Activated CD8-positive, alpha-beta memory T cell treated with anti-CD3 and anti-CD28 coated beads, Interleukin-2, amount 50 U/mL, for 4 hours (primary cell): ENCODE data around the gene SLFN12.
A peak's percentile ranks its signal among the peaks of the same experiment; 100 is the strongest.
"Not testable (repeated sequence)": the region's sequence is repeated elsewhere in the genome, so short reads cannot be mapped to it uniquely, and the experiment has no call there.

Experiments
- DNase-seq: peaks from one replicate; pipeline ENCODE4 v3.0.0-alpha.2; 2020

The SLFN12 gene

GRCh38 chr17:35432176-35433074, at the start of gene SLFN12:
TSS of gene SLFN12 (minus strand) at chr17:35432500. CDS start at chr17:35423028, 9,472 bp downstream.
- peak; percentile 44 for DNase-seq

DNA sequence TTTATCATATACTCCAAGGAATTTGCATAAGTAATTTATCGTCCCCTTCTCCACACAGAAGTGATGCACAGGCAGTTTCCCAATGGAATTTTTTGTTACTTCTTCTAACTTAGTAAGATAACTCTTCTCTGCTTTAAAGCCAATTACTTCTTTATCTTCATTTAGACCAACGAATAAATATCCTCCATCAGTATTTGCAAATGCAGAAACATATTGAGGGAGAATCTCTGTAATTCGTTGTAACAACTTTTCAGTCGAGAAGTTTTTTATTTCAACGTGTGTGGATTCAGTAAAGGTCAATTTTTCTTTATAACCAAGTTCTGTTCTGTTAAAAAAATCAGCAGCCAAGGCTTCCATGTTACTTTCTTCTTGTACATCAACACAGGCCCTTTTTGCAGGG, 47.0 kb upstream of the SLFN12 start:
- DNase-seq: no peak

- no peak for DNase-seq
These were observed 44.9 kb upstream of the SLFN12 start for GRCh38 chr17:35477248-35477647.

DNA sequence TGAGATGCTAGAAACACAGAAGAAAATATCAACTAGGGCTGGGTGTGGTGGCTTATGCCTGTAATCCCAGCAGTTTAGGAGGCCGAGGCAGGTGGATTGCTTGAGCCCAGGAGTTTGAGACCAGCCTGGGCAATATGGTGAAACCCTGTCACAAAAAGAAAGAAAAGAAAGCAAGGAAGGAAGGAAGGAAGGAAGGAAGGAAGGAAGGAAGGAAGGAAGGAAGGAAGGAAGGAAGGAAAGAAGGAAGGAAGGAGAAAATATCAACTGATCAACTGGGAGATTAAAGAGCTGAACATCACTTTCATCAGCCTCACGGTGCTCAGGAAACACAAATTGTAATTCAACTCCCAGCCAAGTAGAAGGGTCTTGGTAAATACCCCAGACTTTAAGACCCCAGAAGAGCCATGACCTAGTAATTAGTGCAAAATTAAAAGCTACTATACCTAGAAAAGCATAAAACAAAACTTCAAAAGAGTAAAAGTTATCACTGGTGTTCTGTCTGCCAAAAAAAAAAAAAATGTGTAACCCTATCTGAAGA, 44.1 kb upstream of the SLFN12 start:
- DNase-seq: no peak

- DNase-seq: no peak
These were observed 36.2 kb upstream of the SLFN12 start for GRCh38 chr17:35468475-35468874.

- DNase-seq: no peak
These were observed 35.5 kb upstream of the SLFN12 start for GRCh38 chr17:35467824-35468223.

DNA sequence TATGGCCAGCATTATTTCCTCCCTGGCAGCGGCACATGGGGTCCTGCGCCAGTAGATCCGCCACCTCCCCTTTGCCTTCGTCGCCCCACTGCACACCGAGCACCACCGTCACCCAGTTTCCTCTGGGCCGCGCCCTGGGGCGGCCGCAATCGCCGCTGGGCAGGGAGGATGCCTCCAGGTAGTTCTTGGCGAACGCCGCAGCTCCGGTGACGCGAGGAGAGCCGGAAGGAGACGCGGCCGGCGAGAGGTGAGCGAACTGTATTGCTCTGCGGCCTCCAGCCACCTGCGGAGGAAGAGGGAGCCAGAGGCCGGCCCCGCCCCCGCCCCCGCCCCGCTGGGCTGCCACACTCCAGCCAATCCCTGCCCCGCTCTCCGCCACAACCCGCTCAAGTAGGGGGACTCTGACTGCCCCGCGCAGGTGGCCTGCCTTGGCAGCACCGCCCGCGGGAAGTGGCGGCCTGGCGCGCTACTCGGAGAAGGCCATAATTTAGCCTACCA, 28.1 kb upstream of the SLFN12 start:
- DNase-seq: peak; percentile 48

- not testable (repeated sequence) for DNase-seq
These were observed 21.7 kb upstream of the SLFN12 start for GRCh38 chr17:35454035-35454434.

DNA sequence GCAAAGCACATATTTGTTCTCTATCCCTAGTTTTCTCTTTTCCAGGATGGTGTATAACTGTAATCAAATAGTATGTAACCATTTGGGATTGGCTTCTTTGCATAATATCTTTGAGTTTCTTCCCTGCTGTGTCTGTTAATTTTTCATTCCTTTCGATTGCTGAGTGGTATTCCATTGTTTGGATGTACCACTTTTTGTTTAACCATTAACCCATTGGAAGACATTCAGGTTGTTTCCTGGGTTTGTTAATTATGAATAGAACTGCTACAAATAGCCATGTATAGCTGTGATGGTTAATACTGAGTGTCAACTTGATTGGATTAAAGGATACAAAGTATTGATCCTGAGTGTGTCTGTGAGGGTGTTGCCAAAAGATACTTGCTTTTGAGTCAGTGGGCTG, 20.9 kb upstream of the SLFN12 start:
- no peak for DNase-seq

GRCh38 chr17:35449371-35449931, 17.2 kb upstream of the SLFN12 start:
- DNase-seq: no peak

DNA sequence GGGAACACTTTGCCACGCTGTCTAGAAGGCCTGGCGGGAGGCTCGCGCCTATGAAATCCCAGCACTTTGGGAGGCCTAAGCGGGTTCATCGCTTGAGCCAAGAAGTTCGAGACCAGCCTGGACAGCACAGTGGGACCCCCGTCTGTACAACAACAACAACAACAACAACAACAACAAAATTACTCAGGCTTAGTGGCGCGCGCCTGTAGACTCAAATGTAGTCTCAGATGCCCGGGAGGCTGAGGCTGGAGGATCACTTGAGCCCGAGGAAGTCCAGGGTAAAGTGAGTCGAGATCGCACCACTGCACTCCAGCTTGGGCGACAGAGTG, 16.6 kb upstream of the SLFN12 start:
- no peak for DNase-seq

DNA sequence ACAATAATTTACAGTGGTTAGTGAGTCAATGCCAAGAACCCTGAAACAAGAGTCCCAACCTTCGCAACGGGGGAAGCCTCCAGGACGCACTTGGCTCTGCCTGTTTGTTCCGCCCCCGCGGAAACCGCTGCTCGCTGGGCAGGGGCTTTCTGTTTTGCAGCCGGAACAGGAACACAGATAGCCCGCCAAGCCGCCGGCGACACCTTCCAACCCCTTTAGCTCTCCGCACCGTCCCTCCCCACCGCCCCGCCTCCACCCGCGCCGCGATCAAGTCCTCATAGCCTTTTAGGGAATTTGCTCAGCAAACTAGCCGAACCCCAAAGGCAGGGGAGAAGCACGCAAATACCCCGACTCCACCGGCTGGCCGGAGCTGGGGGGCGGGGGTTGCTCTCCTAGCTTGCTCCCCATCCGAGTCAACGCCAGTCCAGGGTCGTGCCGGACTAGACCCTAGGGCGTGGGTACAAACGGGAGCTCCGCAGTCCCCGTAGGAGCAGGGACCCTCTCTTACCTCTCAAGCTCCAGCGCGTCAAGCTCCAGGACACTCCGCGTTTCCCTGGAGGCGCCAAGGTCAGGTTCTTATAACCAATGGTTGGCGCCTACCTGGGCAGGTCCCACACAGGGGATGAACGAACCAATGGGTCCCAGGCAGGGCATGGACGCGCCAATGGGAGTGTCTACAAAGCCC, 16.1 kb upstream of the SLFN12 start, which contains the start of gene SLFN13:
SLFN13 (minus strand) TSS at position 553 of the 685 bp plus-strand sequence. CDS start 3,086 bp downstream, outside the sequence.
- DNase-seq: peak; percentile 83

GRCh38 chr17:35447499-35447898, 15.2 kb upstream of the SLFN12 start:
- no peak for DNase-seq

DNA sequence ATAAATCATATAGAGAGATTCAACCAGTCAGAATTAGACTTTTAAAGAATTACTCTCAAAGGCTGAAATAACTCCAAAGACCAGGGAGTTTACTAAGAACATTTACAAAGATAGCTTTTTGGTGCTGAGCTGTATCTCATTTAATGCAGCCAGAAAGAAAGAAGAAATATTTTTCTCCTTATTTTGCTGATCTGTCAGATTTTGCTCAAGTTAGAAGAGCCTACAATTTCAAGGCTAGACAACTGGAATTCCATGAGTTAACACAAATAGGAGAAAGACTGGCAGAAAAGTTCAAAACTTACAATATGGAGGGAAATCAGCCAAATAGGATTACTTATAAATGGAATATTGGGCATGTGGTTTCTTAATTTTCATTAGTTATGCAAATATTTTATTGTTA, 6.1 kb upstream of the SLFN12 start:
- no peak for DNase-seq

- peak; percentile 72 for DNase-seq
These were observed 985 bp upstream of the SLFN12 start for GRCh38 chr17:35433075-35433894.

GRCh38 chr17:35429702-35430101, 2.6 kb downstream of the SLFN12 start:
- DNase-seq: no peak

DNA sequence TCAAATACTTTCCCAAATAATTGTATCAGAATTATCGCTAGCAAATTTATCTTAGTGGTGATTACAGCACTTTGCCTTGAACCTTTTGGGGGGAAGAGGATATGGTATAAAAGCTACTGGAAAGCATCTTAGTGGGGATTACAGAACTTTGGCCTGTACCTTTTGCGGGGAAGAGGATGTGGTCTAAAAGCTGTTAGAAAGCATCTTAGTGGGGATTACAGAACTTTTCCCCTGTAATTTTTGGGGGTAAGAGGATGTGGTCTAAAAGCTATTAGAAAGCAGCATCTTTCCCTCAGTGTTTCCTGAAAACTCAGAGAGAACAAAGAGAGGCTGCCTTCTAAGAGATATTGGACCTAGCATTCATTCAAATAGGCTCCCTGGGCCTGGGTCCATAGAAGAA, 4.1 kb downstream of the SLFN12 start:
- DNase-seq: no peak

- DNase-seq: no peak
These were observed 8.5 kb downstream of the SLFN12 start for GRCh38 chr17:35423761-35424160.

GRCh38 chr17:35421069-35421468, 11.2 kb downstream of the SLFN12 start:
- not testable (repeated sequence) for DNase-seq

DNA sequence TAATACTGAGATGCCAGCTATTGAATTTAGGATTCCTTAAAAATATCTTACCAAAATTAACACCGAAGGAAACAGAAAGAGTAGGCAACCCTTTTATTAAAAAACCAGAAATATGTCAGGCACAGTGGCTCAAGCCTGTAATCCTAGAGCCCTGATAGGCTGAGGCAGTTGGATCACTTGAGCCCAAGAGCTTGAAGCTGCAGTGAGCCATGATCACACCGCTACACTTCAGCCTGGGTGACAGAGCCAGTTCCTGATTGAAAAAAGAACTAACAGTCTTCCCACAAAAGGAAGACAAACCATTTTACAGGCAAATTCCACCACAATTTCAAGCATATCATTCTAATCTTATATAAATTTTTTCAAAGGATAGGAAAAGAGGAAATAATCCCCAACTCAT, 15.6 kb downstream of the SLFN12 start:
- no peak for DNase-seq

GRCh38 chr17:35414707-35415106, 17.6 kb downstream of the SLFN12 start:
- not testable (repeated sequence) for DNase-seq

- no peak for DNase-seq
These were observed 18.1 kb downstream of the SLFN12 start for GRCh38 chr17:35414247-35414646.
